ENCODE results near the gene AIFM3. TPM values are rescaled to one million over a fixed set of nuclear protein-coding genes. Genes with fewer than 3 reads are reported as not detected.
A peak's percentile ranks its signal among the peaks of the same experiment; 100 is the strongest.
"Not testable (repeated sequence)": the region's sequence is repeated elsewhere in the genome, so short reads cannot be mapped to it uniquely, and the experiment has no call there.

The AIFM3 gene
- total and polyA plus RNA-seq, 3 experiments from 2014 or later, result 0.16 to 0.33 TPM; not detected in 1

DNA sequence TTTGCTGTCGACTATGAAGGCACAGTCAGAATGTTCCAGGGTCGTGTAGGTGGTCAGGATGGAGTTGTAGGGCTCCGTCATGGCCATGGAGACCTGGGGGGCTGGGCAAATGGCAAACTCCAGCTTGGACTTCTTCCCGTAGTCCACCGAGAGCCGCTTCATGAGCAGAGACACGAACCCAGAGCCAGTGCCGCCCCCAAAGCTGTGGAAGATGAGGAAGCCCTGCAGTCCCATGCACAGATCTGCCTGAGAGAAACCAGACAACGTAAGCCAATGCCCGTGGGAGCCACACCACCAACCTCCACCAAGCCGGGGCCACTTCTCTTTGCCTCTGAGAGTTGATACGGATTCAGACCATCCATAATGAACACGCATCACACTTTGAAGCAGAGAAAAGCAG is 42.2 kb downstream of the AIFM3 start:
- H3K27ac ChIP-seq (ENCODE audit: low read depth, low read length); POLR2A ChIA-PET; H3K4me1 ChIP-seq (ENCODE audit: insufficient read depth, low read length); CTCF ChIA-PET; H3K4me3 ChIP-seq (ENCODE audit: low read length); H3K36me3 Mint-ChIP-seq; H3K9me3 ChIP-seq (ENCODE audit: low read length); H3K36me3 ChIP-seq (ENCODE audit: insufficient read depth, low read length); H3K27me3 Mint-ChIP-seq; DNase-seq; H3K27me3 ChIP-seq (ENCODE audit: insufficient read depth, low read length, poor library complexity, severe bottlenecking); H3K9me3 Mint-ChIP-seq: not testable (repeated sequence)
- Mint-ChIP-seq H3K4me1 (peaks cover 9 to 11% (median 10%) of the 10 kb centered on the region in 3 donors), H3K27ac (peak overlapping the region in 2 of 8 donors; percentile 7 to 37), H3K4me3 (peak overlapping the region in 1 of 7 donors; percentile 60)

DNA sequence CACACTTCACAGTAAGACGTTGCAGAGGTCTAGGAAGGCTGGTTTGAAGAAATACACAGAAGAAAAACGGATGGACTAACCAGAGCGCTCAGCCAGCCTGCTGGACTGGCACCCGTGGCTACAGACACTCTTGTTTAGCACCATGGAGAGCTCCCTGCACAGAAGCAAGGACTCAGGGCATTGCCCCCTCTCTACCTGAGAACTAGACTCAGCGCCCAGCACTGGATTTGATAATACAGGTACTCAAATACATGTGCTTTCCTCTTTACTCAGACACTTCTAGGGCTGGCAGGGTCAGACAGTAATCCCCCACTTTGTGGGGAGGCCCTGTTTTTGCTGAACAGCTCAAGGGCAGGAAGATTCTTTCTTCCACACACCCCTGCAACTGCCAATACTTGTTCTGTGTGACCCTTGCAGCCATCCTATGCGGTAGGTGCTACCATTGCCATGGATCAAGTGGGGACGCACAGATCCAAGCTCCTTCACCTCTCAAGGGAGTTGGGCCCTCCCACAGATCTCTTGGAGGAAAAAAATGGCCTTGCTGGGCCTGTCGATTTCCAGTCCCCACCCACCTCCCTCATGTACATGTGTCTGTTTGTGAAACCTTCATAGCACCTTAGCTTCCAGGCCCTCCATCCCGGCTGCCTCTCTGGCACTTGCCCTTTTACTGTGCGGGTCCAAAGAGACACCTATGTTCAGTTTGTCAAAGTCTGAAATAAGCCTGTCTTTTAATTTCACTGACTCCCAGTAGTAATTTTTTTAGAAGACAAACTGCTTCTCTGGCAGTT is 42.8 kb downstream of the AIFM3 start:
- Mint-ChIP-seq H3K9me3 (no peaks in the 10 kb centered on the region), H3K27me3 (no peaks in the 10 kb centered on the region), H3K36me3 (no peaks in the 10 kb centered on the region), H3K27ac (peak overlapping the region in 4 of 8 donors; percentile 7 to 37 (median 17)), H3K4me3 (peak overlapping the region in 2 of 7 donors; percentile 23 to 60), H3K4me1 (peaks cover 15 to 17% (median 16%) of the 10 kb centered on the region in 3 donors)
- peaks cover 6% of the 10 kb centered on the region for H3K4me1 ChIP-seq (ENCODE audit: insufficient read depth, low read length)
- peak in 1 of 5 donors; percentile 26 for DNase-seq
- no peaks in the 10 kb centered on the region for H3K9me3 ChIP-seq (ENCODE audit: low read length)
- POLR2A ChIA-PET, result no interaction called here
- no peak overlapping the region for H3K27ac ChIP-seq (ENCODE audit: low read depth, low read length)
- no peak overlapping the region for H3K4me3 ChIP-seq (ENCODE audit: low read length)
- no peaks in the 10 kb centered on the region for H3K36me3 ChIP-seq (ENCODE audit: insufficient read depth, low read length)
- H3K27me3 ChIP-seq (ENCODE audit: insufficient read depth, low read length, poor library complexity, severe bottlenecking), result no peaks in the 10 kb centered on the region
- CTCF ChIA-PET, result no interaction called here

DNA sequence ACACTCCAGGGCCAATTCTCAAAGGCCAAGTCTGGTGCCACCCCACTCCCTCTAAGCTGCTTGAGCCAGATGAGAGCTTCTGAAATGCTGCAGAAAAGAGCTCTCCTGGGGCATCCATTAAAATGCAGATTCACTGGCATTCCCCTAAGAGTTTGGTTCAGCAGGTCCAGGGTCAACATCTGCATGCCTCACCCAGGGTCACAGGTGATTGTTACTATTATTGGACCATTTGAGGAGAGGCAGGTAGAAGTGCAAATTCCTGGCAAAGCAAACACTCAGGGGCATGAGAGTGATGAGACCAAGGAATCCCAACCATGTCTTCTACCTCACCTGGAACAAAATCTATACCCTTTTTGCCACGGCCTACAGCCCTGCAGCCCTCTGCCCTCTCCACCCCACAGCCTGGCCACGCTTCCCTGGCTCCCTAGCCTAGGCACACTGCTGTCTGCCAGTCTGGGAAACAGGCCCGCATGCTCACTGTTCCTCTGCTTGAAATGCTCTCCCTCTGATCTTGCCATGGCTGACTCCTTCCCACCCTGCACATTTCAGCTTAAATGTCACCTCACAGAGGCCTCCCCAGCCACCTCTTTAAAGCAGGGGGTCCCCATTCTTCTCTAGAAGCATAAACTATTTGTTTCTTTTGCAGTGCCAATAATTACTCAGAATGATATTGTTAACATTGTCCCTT is 43.5 kb downstream of the AIFM3 start:
- Histone ChIP-seq H3K36me3 (ENCODE audit: insufficient read depth, low read length) (no peaks in the 10 kb centered on the region), H3K4me1 (ENCODE audit: insufficient read depth, low read length) (peaks cover 12% of the 10 kb centered on the region), H3K4me3 (ENCODE audit: low read length) (no peak overlapping the region), H3K27me3 (ENCODE audit: insufficient read depth, low read length, poor library complexity, severe bottlenecking) (no peaks in the 10 kb centered on the region), H3K9me3 (ENCODE audit: low read length) (no peaks in the 10 kb centered on the region), H3K27ac (ENCODE audit: low read depth, low read length) (no peak overlapping the region)
- Mint-ChIP-seq H3K9me3 (no peaks in the 10 kb centered on the region), H3K36me3 (no peaks in the 10 kb centered on the region), H3K27ac (peak overlapping the region in 5 of 8 donors; percentile 15 to 63 (median 37)), H3K4me3 (no peak overlapping the region), H3K27me3 (peaks cover 0 to 2% of the 10 kb centered on the region in 2 donors), H3K4me1 (peaks cover 20 to 25% (median 23%) of the 10 kb centered on the region in 3 donors)
- ChIA-PET POLR2A (no interaction called here), CTCF (no interaction called here)
- DNase-seq, result no peak

DNA sequence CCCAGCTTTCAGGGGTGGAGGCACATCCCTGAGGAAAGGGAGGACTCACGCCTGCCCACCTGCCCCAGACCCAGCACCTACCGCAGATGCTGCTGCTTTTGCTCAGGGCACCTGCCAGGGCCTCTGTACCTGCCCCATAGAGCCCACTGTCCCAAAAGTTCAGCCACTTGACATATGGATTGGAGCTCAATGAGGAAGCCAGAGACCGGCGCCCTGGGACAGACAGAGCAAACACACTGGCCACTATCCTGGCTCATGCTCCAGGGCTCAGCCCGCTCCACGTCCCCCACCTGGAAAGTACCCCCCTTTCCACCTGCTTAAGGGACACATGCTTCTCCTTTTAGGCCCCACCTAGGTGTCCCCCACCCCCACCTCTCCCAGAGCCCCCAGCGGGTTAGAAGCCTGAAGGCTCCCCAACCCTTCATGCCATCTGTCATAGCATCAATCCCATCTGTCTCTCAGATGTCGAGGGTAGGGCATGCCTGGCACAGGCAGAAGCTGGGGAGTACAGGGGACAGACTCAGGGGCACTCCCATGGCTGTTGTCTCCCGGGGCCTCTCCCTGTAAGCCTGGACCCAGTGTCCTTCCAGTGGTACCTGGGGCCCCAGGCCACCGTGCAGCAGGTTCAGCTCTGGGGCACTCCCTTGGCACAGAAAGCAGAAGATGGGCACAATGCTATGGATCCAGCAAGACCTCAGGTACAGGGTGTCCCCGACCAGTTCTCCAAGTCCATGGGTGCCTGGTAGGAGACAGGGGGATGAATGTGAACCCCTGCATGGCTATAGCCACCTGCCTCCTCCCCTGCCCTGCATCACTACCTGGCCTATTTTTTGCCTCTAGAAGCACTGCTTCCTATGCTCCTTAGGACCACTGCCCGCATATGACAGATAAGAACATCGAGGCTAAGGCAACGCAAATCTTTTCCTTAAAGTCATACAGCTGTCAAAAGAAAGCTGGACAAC is 45.7 kb downstream of the AIFM3 start:
- H3K4me1 Mint-ChIP-seq, result peaks cover 26 to 34% (median 26%) of the 10 kb centered on the region in 3 donors
- POLR2A ChIA-PET, result interaction anchor here (1.9 kb wide), 1 partner anchor 10 kb away, joined by 12 read pairs; the partner anchor contains the start of gene THAP7
- peak overlapping the region; percentile 57 to 88 (median 73) for H3K4me3 Mint-ChIP-seq

DNA sequence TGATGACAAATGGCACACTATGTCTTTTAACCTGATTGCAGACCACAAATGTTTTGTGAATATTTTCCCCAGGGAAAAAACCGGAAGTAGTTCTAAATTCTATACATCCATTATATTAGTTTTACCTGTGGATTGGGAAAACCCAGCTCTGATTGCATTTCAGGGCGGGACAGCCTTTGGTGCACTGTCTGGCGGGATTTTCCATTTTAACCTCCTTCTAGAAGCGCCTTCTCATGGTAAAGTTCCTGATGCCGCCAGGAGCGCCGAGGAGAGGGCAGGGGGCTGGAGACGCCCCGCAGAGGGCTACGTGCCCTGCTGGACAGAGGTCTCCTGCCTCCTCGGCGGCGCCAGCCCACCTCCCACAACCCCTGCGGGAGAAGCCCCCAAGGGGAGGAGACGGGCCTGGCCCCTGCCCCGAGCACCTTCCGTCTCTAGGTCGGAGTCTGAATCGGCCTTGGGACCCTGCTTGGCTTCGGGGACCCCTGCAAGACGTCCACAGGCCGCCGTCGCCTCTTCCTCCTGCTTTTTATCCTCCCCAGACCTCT is 46.7 kb downstream of the AIFM3 start:
- H3K4me1 ChIP-seq (ENCODE audit: insufficient read depth, low read length), result peaks cover 18% of the 10 kb centered on the region
- ChIA-PET CTCF (interaction anchor here (1.1 kb wide), 1 partner anchor 10 kb away, joined by 4 read pairs; no protein-coding TSS in a partner anchor), POLR2A (interaction anchor here (1.9 kb wide), 1 partner anchor 11 kb away, joined by 12 read pairs; the partner anchor contains the start of gene THAP7)
- Mint-ChIP-seq H3K36me3 (no peaks in the 10 kb centered on the region), H3K9me3 (no peaks in the 10 kb centered on the region), H3K4me1 (peaks cover 26 to 34% (median 26%) of the 10 kb centered on the region in 3 donors), H3K27me3 (peaks cover 0 to 2% of the 10 kb centered on the region in 2 donors), H3K27ac (peak overlapping the region; percentile 92 to 98 (median 96)), H3K4me3 (peak overlapping the region; percentile 73 to 89 (median 85))
- no peaks in the 10 kb centered on the region for H3K27me3 ChIP-seq (ENCODE audit: insufficient read depth, low read length, poor library complexity, severe bottlenecking)
- H3K9me3 ChIP-seq (ENCODE audit: low read length), result no peaks in the 10 kb centered on the region
- peak overlapping the region; percentile 90 for H3K27ac ChIP-seq (ENCODE audit: low read depth, low read length)
- H3K36me3 ChIP-seq (ENCODE audit: insufficient read depth, low read length), result no peaks in the 10 kb centered on the region
- peak overlapping the region; percentile 74 for H3K4me3 ChIP-seq (ENCODE audit: low read length)
- DNase-seq, result peak in 1 of 5 donors; percentile 17

More for the DNA sequence above, 45.7 kb downstream of the AIFM3 start:
- H3K9me3 Mint-ChIP-seq, result no peaks in the 10 kb centered on the region
- H3K36me3 ChIP-seq (ENCODE audit: insufficient read depth, low read length), result no peaks in the 10 kb centered on the region
- H3K4me1 ChIP-seq (ENCODE audit: insufficient read depth, low read length), result peaks cover 18% of the 10 kb centered on the region
- CTCF ChIA-PET, result interaction anchor here (0.6 to 1.1 kb wide), 2 partner anchors 8 to 9 kb away, joined by 4 read pairs; no protein-coding TSS in a partner anchor
- H3K27ac ChIP-seq (ENCODE audit: low read depth, low read length), result peak overlapping the region; percentile 90
- no peak for DNase-seq
- H3K9me3 ChIP-seq (ENCODE audit: low read length), result no peaks in the 10 kb centered on the region
- peak overlapping the region; percentile 76 to 96 (median 91) for H3K27ac Mint-ChIP-seq
- peaks cover 0 to 2% of the 10 kb centered on the region in 2 donors for H3K27me3 Mint-ChIP-seq
- H3K4me3 ChIP-seq (ENCODE audit: low read length), result no peak overlapping the region
- no peaks in the 10 kb centered on the region for H3K27me3 ChIP-seq (ENCODE audit: insufficient read depth, low read length, poor library complexity, severe bottlenecking)
- no peaks in the 10 kb centered on the region for H3K36me3 Mint-ChIP-seq

DNA sequence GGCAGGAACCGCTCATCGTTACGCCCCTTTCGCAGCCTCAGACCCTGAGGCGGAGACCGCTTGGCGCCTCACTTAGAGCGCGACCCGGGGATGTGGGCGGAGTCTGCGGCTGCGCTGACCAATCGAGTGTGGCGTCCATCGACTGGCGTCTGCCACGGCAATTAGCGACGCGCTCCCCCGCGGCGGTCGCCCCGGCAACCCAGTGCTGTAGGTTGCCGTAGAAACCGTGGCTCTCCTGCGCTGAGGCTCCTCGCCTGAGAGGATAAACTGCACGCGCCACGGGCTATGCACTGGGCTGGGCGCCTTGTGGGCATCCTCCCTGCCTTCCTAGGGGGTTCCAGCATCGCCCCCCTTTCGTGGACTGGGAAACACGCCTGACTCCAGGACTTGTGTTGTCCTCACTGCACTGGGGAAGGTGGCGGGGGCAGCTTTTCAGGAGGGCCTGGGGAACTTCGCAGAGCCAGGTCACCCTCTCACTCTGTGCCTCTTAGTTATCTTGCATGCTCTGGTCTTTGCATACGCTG is 47.2 kb downstream of the AIFM3 start:
- H3K27ac ChIP-seq (ENCODE audit: low read depth, low read length), result peak overlapping the region; percentile 90
- no peaks in the 10 kb centered on the region for H3K36me3 ChIP-seq (ENCODE audit: insufficient read depth, low read length)
- POLR2A ChIA-PET, result interaction anchor here (0.7 to 1.9 kb wide), 2 partner anchors 12 to 1722 kb away, joined by 3 to 12 read pairs; partner anchors contain the start of gene THAP7
- peak; percentile 80 to 93 (median 82) for DNase-seq
- no peaks in the 10 kb centered on the region for H3K27me3 ChIP-seq (ENCODE audit: insufficient read depth, low read length, poor library complexity, severe bottlenecking)
- H3K9me3 Mint-ChIP-seq, result no peaks in the 10 kb centered on the region
- peak overlapping the region; percentile 73 to 89 (median 85) for H3K4me3 Mint-ChIP-seq
- peak overlapping the region; percentile 91 to 98 (median 96) for H3K27ac Mint-ChIP-seq
- H3K36me3 Mint-ChIP-seq, result no peaks in the 10 kb centered on the region
- H3K4me3 ChIP-seq (ENCODE audit: low read length), result peak overlapping the region; percentile 74
- H3K4me1 ChIP-seq (ENCODE audit: insufficient read depth, low read length), result peaks cover 18% of the 10 kb centered on the region
- H3K9me3 ChIP-seq (ENCODE audit: low read length), result no peaks in the 10 kb centered on the region
- CTCF ChIA-PET, result interaction anchor here (1.1 to 1.3 kb wide), 2 partner anchors 10 to 12 kb away, joined by 4 read pairs; partner anchors contain the start of gene THAP7
- peaks cover 0 to 2% of the 10 kb centered on the region in 2 donors for H3K27me3 Mint-ChIP-seq
- H3K4me1 Mint-ChIP-seq, result peaks cover 26 to 34% (median 26%) of the 10 kb centered on the region in 3 donors
